Measurements from ENCODE around the gene NOVA2.
"Not testable (repeated sequence)": the region's sequence is repeated elsewhere in the genome, so short reads cannot be mapped to it uniquely, and the experiment has no call there.

The NOVA2 gene

DNA sequence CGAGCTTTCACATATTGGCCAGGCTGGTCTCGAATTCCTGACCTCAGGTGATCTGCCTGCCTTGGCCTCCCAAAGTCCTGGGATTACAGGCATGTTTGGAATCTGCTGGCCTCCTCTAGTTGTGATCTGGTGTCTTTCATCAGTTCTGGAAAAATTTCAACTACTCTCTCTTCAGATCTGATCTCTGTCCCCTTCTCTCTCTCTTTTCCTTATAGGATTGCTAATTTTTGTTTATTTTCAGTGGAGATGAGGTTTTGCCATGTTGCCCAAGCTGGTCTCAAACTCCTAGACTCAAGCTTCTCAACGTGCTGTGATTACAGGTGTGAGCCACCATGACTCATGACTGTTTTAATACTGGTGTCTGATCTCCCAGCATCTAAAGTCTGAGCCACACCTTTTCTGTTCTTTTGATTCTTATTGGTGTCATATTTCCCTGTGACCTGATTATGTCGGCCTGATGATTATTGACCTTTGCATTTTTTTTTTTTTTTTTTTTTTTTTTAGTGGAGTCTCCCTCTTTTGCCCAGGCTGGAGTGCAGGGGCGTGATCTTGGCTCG lies 48.7 kb downstream of the NOVA2 start:
- no peak for DNase-seq (ENCODE audit: low spot score)

DNA sequence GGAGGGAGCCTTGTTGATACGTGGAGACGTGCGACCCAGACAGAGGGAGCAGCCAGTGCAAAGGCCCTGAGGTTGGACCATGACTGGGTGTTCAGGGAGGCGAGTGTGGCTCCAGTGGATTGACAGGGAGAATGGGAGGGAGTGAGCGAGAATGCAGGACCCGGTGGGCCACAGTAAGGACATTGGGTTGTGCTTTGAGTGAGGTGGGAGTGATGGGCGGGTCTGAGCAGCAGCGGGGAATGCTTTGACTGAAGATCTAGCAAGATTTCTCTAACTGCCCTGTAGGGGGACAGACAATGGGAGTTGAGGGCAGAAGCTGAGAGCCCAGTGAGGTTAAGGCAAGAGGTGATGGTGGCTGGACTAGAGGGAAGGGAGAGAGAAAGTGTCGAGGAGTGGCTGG lies 51.4 kb downstream of the NOVA2 start:
- no peak for DNase-seq (ENCODE audit: low spot score)

DNA sequence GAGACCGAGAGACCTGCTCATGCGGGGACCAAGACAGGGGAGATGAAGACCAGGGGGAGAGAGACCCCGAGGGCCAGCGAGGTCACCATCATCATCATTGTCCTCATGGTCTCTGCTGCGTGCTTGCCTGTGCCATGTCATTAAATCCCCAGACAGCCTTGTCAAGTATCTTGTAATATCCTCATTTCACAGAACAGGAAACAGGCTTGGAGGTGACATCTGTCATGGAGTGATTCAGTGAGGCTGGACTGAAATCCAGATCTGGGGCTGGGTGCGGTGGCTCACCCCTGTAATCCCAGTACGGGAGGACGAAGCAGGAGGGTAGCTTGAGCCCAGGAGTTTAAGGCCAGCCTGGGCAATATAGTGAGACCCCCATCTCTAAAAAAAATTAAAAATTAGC lies 53.2 kb downstream of the NOVA2 start:
- DNase-seq (ENCODE audit: low spot score), result no peak

DNA sequence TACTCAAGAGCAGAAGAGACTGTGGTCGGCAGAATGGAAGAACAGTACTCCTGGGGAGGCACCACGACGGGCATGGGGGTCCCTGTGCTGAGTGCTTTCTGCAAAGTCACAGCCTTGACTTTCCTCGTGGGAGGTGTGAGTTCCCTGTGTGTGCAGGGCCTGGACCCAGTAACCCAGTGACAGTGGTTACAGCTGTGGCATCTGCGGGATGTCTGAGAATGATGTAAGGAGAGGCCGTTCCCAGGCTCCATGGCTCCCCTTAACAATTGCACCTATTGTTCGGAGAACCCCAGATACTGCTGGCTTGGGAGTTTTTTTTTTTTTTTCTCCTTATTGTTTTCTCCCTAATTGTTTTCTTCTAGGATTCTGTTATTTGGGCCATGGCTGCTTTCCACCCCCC lies 54.0 kb downstream of the NOVA2 start:
- peak; percentile 81 for DNase-seq (ENCODE audit: low spot score)

DNA sequence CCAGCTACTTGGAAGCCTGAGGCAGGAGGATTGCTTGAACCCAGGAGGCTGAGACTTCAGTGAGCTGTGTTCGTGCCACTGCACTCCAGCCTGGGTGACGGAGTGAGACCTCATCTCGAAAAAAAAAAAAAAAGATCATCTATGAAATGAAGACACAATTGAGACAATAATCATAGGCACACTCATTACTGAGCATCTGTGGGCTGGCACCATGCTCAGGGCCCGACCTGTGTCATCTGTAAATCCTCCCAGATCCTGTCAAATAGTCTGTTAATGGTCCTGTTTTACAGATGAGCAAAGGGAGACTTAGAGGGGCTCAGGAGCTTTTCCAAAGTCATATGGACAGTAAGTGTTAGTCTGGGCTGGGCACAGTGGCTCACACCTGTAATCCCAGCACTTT lies 54.9 kb downstream of the NOVA2 start:
- DNase-seq (ENCODE audit: low spot score), result no peak

DNA sequence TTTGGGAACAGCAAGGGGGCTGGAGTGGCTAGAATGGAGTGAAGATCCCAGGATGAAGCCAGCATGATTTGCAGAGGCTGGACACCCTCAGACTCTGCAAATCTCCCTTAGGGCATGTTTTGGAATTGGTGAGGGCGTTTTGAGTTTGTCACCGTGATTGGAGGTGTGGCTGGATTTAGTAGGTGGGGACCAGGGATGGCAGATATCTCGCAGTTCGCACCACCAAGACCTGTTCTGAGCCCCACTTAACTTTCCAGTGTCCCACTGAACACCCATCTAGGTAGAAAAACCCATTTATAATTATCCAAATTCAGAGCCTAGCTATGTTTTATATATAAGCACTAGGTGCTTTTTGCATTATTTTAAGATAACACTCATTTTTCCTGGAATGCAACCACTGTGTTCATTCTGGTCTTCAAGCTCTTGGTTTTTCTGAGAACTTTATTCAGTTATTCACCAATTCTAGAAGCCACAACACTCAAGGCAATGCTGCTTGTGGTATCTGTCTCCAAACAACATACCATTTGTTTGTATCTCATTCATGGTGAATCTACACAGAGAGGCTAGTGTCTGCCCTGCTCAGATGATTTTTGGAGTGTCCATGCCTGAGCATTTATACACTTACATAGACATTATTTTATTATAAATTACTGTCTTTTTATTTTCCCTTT lies 56.1 kb downstream of the NOVA2 start:
- DNase-seq (ENCODE audit: low spot score), result peak; percentile 77

DNA sequence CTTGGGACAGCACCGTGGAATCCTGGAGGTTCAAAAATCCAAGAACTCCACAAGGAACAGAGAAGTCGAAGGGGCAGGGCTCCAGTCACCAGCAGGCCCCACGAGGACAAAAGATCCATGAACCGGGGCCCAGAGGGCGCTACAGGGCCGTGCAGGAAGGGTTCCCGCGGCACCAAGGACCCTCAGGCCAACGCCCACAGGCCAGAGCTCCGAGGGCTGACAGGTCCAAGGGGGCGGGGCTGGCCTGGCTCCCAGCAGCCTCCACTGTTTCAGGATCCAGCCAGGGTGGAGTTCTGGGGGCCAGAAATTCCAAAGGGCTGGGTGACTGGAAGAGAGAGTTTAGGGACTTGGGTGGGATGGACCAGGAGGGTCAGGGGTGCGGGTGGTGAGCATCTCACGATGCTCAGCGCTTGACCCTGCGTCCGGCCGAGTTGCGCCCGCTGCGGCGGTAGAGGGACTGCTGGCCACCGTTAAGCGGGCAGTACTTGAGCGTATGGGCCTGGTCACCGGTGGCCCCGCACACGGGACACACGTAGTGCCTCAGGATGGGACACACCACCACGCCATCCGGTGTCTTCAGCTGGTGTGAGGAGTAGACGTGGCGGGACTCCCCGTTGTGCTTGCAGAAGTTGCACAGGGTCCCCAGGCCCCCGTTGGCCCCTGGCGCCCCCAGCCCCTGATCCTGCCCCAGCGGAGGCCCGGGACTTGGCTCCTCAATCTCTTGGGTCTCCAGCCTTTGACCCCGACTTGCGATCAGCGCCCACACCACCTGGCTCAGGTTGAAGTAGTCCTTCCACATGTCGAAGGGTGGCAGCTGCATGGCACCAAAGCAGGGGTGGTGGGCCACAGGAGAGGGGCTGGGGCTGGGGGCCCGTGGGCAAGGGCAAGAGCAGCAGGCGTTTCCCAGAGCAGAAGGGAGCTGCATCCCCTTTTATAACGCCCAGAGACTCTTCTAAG lies 59.5 kb downstream of the NOVA2 start, which contains the start of gene NANOS2:
NANOS2 (minus strand) TSS at position 905 of the 957 bp plus-strand sequence; CDS start at position 820, 85 bp downstream.
- no peak for DNase-seq (ENCODE audit: low spot score)

DNA sequence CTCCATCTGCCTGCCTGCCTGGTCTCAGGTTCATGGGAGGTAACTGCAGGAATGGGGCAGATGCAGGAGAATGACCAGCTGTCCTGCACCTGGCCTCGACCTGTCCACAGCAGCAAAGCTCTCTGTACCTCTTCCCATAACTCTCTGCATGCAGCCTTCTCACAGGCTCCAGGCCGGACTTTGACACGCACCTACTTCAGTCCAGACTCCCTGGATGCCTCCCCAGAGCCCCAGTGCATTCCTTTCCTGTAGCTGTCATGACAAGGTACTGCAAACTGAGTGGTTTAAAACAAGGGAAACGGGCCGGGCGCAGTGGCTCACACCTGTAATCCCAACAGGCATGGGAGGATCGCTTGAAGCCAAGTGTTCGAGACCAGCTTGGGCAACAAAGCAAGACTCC lies 62.4 kb downstream of the NOVA2 start:
- no peak for DNase-seq (ENCODE audit: low spot score)

DNA sequence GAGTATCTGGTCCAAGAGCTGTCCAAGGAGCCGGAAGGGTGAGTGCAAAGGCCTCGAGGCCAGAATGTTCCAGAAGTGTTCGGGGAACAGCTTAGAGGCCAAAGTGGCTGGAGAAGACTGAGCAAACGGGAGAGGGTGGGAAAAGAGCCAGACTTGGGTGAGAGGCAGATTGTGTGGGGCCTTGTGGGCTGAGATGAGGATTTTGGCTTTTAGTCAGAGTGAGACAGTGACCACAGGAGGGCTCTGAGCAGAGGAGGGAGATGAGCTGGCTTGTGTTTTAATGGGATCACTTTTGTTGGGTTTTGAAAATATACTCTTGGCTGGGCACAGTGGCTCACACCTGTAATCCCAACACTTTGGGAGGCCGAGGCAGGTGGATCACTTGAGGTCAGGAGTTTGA lies 64.7 kb downstream of the NOVA2 start:
- no peak for DNase-seq (ENCODE audit: low spot score)

DNA sequence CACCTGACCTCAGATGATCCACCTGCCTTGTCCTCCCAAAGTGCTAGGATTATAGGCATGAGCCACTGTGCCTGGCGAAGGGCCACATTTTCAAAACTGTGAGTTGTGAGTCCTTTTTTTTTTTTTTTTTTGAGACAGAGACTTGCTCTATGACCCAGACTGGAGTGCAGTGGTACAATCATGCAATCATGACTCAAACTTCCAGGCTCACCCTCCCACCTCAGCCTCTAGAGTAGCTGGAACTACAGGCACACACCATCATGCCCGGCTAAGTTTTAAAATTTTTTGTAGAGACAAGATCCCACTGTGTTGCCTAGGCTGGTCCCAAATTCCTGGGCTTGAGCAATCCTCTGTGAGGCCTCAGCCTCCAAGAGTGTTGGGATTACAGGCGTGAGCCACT lies 67.4 kb downstream of the NOVA2 start:
- DNase-seq (ENCODE audit: low spot score), result no peak

DNA sequence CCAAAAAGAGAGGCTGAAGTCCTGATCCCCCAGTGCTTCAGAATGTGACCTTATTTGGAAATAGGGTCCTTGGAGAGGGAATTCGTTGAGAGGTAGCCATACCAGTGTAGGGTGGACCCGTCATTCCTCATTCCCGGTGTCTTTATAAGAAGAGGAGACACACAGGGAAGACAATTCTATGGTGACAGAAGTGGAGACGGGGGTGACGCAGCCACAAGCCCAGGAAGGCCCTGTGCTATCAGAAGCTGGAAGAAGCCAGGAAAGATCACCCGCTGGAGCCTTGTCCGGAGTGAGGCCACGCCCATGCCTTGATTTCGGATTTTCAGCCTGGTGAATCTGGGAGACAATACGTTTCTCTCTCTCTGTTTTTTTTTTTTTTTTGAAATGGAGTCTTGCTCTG lies 68.7 kb downstream of the NOVA2 start:
- no peak for DNase-seq (ENCODE audit: low spot score)

DNA sequence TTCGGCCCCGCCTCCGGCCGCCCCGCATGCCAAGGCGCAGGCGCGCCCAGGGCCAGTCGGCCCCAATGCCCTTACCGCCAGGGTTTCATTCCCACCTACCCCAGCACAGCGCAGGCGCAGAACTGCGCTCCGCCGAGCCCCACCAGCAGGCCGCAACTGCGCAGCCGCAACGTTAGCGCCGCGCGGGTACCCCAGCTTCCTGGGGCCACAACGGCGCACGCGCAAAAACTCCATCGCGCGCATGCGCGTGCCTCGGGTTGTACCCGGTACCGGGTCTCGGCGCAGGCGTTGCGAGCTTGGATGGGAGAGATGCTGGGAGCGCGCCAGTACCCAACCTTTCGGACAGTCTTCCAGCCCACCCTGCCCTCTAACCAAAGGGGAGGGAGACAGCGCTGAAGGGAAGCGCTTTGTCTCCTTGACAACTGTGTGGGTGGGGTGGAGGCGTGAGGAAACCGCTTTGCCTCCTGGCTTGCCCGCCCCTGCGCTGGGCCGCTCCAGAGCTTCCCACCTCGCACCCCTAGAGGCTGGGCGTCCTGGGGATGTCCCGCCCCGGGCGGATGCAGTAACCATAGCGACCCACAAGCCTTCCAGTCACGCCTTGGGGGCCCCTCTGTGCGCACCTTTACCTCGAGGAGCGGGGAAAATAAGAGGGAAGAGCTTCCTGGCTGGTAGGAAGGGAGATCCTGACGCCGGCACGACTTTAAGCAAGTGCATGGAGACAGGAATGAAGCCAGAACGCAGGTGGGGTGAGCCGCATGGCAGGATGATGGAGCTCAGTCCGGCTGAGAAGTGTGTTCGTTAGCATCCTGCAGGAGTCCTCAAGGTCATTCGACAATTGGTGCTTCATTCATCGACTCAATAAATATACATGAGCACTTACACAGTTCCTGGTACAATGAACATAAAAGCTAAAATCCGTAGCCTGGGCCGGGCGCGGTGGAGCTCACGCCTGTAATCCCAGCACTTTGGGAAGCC lies 70.7 kb downstream of the NOVA2 start:
- DNase-seq (ENCODE audit: low spot score), result peak; percentile 97

DNA sequence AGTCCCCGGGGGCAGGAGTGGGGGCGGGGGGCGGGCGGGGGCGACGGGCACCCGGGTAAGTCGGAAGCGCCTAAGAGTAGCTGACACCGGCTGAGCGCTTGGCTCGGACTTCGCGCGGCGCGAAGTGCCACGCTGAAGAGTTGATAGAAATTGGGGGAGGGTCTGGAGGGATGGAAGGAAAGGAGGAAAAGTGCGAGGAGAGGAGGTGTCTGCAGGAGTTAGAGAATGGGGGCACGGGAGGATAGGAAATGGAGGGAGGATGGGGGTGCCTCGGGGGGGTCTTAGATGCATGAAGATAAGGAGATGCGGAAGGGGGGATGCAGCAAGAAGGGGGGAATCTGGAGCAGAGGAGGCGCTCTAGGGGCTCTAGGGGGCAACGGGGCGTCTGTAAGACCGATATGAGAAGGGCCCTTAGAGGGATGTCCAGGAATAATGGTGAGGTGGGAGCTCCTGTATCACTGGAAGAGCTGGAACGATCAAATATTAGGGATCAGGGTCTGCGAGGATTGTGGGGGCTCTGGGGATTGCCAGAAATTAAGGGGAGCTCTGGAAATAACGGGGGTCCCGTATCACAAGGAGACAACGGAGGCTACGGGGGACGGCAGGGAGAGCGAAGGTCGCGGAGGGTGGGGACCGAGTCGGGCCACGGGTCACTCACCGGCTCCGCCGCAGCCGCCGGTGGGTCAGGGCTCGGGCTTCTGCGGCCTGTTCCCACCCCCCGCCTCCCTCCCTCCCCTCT lies 71.6 kb downstream of the NOVA2 start, which contains the start of gene MYPOP:
MYPOP (minus strand) TSS at position 702 of the 739 bp plus-strand sequence. CDS start 840 bp downstream, outside the sequence.
- no peak for DNase-seq (ENCODE audit: low spot score)

DNA sequence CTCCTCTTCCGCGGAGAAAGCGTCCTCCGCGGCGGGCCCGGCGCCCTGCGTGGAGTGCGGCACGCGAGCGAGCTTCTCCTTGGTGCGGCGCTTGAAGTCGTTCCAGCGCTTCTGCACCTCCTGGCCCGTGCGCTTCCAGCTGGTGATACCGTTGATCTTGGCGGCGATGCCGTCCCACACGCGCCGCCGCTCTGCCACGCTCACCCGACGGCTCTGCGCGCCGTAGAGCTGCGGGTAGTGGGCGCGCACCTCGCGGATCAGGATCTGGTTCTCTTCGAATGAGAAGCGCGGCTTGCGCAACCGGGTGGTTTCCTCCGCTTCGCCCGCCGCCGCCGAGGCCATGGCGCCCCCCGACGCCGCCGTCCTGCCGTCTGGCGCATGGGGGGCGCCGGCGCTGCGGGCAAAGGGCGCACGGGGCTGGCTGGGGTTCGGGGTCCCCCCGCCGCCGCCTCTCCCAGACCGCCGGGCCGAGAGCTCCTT lies 72.2 kb downstream of the NOVA2 start:
- DNase-seq (ENCODE audit: low spot score), result no peak

DNA sequence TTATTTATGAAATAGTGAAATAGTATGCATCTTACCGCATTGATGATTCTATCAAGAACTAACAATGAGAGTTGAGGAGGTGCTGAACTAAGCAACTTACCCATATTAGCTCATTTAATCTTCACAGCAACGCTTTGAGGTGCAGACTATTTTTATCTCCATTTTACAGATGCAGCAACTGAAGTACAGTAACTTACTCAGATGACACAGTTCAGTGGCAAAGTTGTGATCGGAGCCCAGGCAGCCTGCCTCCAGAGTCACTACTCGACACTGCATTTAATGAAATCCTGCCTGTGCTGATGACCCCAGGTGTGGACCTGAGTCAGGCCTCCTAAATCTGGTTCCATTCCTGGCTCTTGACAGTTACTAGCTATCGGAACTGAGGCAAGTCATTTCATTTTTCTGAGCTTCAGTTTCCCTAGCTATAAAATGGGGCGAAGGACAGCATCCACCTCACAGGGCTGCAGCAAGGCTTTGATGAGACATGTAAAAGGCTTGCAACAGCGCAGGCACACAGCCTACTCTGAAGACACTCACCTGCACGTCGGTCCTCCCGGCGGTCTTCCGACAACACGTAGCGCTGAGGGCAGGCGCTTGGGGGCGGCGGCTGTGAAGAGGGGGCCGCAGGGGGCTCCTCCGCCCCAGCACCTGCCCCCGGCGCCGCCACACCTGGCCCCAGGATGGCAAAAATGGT lies 72.8 kb downstream of the NOVA2 start:
- DNase-seq (ENCODE audit: low spot score), result no peak

DNA sequence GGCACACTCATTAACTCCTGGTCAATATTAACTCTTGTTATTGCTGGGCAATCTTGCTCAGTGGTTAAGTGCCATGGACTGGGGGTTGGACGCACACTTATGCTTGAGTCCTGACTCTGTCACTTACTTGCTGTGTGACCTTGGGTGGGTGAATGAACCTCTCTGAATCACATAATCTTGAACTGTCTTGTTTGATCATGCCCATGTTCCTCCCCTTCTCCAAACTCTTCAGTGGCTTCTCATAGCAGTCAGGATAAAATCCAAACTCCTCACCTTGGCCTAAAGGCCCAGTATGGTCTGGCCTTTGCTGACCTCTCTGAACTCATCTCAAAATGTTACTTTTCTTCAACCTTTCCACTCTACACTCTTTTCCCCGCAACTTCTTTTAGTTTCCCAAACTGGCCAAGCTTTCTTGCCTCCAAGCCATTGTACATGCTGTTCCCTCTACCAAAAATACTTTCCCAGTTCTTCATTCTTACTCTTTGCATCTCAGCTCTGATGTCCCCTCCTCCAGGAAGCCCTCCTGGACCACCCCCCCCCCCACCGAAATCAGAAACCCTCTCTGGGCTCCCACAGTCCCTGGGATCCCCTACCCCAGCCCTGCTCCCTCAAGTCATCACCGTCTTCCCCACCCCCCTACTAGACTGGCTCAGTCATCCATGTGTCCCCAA lies 73.6 kb downstream of the NOVA2 start:
- DNase-seq (ENCODE audit: low spot score), result no peak

DNA sequence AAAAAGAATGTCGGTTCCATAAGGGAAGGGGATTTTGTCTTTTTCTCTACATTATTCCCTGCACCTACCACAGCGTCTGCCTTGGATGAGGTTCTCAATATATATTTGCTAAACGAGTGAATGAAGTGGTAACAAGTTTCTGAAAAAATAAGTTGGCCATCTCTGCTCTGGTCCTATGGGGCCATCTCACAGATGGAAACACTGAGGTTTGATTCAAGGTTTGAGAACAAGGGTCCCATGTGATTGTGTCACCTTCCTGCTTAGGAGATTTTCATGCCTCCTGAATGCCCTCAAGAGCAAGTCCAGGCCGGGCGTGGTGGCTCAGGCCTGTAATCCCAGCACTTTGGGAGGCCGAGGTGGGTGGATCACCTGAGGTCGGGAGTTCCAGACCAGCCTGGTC lies 74.4 kb downstream of the NOVA2 start:
- no peak for DNase-seq (ENCODE audit: low spot score)

DNA sequence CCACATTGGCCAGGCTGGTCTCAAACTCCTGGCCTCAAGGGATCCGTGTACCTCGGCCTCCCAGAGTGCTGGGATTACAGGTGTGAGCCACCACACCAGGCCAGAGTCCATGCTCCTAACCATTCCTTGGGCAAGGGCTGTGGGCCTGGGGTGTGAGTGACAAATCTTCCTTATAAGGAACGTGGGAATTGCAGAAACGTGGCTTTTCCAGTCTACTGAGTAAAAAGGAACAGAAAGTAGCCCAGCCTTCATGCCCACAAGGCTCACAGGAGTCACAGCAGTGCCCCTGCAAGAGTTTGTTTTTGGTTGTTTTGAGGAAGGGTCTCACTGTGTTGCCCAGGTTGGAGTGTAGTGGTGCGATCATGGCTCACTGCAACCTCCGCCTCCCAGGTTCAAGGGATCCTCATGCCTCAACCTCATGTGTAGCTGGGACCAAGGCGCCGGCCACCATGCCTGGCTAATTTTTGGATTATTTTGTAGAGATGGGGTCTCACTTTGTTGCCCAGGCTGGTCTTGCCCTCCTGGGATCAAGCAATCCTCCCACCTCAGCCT lies 76.3 kb downstream of the NOVA2 start:
- DNase-seq (ENCODE audit: low spot score), result no peak

DNA sequence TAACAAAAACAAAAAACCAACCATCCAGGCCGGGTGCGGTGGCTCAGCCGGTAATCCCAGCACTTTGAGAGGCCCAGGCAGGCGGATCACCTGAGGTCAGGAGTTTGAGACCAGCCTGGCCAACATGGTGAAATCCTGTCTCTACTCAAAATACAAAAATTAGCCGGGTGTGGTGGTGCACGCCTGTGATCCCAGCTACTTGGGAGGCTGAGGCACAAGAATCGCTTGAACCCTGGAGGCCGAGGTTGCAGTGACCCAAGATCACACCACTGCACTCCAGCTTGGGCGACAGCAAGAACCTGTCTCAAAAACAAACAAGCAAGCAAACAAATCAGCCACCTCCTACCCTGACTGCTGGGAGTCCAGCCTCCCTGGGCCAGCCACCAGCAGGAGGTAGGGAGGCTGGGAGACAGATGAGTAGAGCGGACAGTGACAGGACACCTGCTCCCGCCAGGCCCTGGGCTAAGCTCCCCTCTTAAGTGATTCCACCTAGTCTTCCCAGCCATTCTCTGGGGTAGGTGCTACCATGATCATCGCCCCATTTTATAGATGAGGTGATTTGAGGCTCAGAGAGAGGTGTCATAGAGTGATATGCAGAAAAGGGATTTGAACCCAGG lies 77.6 kb downstream of the NOVA2 start:
- DNase-seq (ENCODE audit: low spot score), result not testable (repeated sequence)
